IPS-20b (cell line): ENCODE results near the gene SLC6A3.
A peak's percentile ranks its signal among the peaks of the same experiment; 100 is the strongest.
"Not testable (repeated sequence)": the region's sequence is repeated elsewhere in the genome, so short reads cannot be mapped to it uniquely, and the experiment has no call there.

Experiments
- H3K27ac ChIP-seq: one replicate; pipeline ENCODE4 v1.5.1; 2013; ENCODE audit warnings: low read length
- H3K27me3 ChIP-seq: 2 replicates; pipeline ENCODE4 v1.6.1; 2013; ENCODE audit warnings: mild to moderate bottlenecking, low read length, inconsistent platforms; ENCODE audit not compliant: insufficient read depth
- H3K36me3 ChIP-seq: 2 replicates; pipeline ENCODE4 v1.6.1; 2013; ENCODE audit warnings: low read depth, mild to moderate bottlenecking, inconsistent platforms, low read length, moderate library complexity; ENCODE audit not compliant: insufficient read depth
- H3K4me1 ChIP-seq: 2 replicates; pipeline ENCODE4 v1.6.1; 2013; ENCODE audit warnings: mild to moderate bottlenecking, control low read depth, inconsistent platforms, low read length, moderate library complexity; ENCODE audit not compliant: insufficient read depth
- H3K4me3 ChIP-seq: 2 replicates; pipeline ENCODE4 v1.5.1; 2013; ENCODE audit warnings: mild to moderate bottlenecking, low read length, inconsistent platforms
- H3K9ac ChIP-seq: 2 replicates; pipeline ENCODE4 v1.6.1; 2013; ENCODE audit warnings: low read depth, mild to moderate bottlenecking, inconsistent platforms, low read length, moderate library complexity
- H3K9me3 ChIP-seq: 2 replicates; pipeline ENCODE4 v1.6.1; 2013; ENCODE audit warnings: mild to moderate bottlenecking, low read depth, low read length, inconsistent platforms; ENCODE audit not compliant: insufficient read depth

The SLC6A3 gene

DNA sequence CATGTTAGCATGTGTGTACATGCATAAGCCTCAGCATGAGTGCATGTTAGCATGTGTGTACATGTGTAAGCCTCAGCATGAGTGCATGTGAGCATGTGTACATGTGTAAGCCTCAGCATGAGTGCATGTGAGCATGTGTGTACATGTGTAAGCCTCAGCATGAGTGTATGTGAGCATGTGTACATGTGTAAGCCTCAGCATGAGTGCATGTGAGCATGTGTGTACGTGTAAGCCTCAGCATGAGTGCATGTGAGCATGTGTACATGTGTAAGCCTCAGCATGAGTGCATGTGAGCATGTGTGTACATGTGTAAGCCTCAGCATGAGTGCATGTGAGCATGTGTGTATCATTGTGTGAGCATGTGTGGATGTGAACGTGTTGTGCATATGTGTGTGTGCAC lies 14.2 kb upstream of the SLC6A3 start:
- not testable (repeated sequence) for H3K4me3 ChIP-seq, H3K9ac ChIP-seq, H3K27me3 ChIP-seq, H3K27ac ChIP-seq, H3K4me1 ChIP-seq
- H3K9me3 ChIP-seq = peaks cover 45% of the 10 kb centered on the region
- H3K36me3 ChIP-seq = peaks cover 67% of the 10 kb centered on the region

DNA sequence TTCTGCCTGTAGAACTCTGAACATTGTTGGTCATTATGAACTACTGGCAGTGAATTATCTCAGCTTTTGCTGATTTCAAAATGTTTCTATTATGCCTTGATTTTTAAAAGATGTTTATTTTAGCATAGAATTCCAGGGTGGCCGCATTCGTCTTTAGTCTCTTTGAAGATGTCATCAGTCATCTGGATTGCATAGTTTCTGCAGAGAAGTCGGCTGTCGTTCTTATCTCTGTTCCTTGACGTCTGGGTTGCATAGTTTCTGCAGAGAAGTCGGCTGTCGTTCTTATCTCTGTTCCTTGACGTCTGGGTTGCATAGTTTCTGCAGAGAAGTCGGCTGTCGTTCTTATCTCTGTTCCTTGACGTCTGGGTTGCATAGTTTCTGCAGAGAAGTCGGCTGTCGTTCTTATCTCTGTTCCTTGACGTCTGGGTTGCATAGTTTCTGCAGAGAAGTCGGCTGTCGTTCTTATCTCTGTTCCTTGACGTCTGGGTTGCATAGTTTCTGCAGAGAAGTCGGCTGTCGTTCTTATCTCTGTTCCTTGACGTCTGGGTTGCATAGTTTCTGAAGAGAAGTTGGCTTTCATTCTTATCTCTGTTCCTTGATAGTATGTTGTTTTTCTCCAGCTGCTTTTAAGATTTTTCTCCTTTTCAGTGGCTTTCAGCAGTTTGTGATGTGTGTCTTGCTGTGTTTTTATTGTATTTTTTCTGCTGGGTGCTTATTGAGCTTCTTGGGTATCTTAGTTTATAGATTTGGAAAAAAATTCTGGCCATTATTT lies 11.1 kb upstream of the SLC6A3 start:
- peak overlapping the region; percentile 6; the same call in 1 of the 2 replicates for H3K4me3 ChIP-seq
- H3K36me3 ChIP-seq = peaks cover 36% of the 10 kb centered on the region
- not testable (repeated sequence) for H3K9ac ChIP-seq, H3K4me1 ChIP-seq, H3K27me3 ChIP-seq, H3K27ac ChIP-seq
- H3K9me3 ChIP-seq = peaks cover 62% of the 10 kb centered on the region

DNA sequence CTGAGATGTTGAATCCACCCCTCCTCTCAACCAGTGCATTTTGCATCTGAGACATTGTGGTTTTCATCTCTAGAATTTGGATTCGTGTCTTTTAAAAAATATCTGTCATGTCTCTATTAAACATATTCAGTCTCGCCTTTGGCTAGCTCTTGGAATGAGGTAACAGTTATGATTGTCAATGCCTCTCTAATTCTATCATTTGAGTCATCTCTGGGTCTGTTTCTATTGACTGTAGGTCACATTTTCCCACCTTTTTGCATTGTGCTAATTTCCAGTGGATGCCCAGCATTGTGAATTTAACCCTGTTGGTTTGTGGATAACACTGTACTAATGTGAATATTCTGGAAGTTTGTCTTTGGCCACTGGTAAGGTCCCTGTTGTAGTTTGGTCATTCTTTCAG lies 8.4 kb upstream of the SLC6A3 start:
- H3K27ac ChIP-seq = no peak overlapping the region
- H3K36me3 ChIP-seq = peaks cover 12% of the 10 kb centered on the region; the same call in 1 of the 2 replicates
- H3K9me3 ChIP-seq = peaks cover 54% of the 10 kb centered on the region
- peaks cover 22% of the 10 kb centered on the region for H3K27me3 ChIP-seq
- H3K4me3 ChIP-seq = no peak overlapping the region
- H3K4me1 ChIP-seq = no peaks in the 10 kb centered on the region
- H3K9ac ChIP-seq = no peak overlapping the region

DNA sequence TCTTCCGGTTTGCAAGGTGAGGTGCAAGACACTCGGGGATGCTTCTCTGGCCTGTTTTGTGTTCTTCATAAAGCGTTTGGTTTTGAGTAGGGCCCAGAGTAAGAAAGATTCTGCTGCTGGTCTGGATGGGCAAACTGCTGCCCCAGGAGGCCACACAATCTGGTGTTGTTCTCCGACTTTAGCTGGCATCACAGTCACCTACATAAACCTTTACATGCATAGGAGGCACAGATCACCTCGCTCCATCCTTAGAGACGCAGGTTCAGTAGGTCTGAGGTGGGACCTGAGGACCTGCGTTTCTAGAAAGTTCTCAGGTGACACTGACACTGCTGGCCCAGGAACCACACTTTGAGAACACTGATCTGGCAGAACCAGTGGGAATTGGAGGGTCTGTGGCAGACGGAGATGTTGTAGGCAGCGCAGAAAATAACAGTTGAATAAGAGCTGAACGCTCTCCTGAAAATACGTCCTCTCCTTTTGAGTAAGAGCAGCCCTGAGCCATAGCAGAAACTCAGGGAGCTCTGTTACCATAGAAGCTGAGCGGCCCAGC lies 3.9 kb upstream of the SLC6A3 start:
- H3K36me3 ChIP-seq = no peaks in the 10 kb centered on the region
- no peak overlapping the region for H3K27ac ChIP-seq
- H3K9ac ChIP-seq = no peak overlapping the region
- peaks cover 14% of the 10 kb centered on the region for H3K9me3 ChIP-seq
- no peak overlapping the region for H3K4me3 ChIP-seq
- H3K4me1 ChIP-seq = no peaks in the 10 kb centered on the region
- H3K27me3 ChIP-seq = peaks cover 66% of the 10 kb centered on the region

DNA sequence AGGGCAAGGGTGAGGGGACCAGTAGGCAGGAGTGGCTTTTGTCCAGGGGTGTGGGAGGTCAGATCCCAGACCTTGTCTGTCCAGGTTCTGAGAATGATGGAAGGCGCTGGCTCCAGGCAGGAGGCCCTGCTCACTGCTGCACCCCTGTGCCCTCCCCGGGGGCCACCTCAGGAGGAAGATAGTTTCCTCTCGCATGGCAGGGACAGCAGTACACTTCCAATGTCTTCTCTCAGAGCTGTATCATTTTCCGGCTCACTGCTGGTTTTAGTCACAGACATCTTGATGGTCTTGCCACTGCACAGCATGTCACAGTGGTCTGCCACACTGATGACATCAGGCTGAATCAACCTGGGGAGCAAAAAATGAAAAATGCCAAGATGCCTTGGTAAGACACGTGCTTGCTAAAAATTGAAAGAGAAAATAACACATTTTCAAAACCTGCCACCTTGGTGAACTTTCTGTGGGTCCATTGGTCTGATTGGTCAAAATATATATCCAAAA lies 3.3 kb upstream of the SLC6A3 start:
- peaks cover 72% of the 10 kb centered on the region for H3K27me3 ChIP-seq
- no peaks in the 10 kb centered on the region for H3K36me3 ChIP-seq
- H3K4me1 ChIP-seq = no peaks in the 10 kb centered on the region
- H3K27ac ChIP-seq = no peak overlapping the region
- H3K4me3 ChIP-seq = no peak overlapping the region
- H3K9me3 ChIP-seq = peaks cover 8% of the 10 kb centered on the region
- no peak overlapping the region for H3K9ac ChIP-seq

DNA sequence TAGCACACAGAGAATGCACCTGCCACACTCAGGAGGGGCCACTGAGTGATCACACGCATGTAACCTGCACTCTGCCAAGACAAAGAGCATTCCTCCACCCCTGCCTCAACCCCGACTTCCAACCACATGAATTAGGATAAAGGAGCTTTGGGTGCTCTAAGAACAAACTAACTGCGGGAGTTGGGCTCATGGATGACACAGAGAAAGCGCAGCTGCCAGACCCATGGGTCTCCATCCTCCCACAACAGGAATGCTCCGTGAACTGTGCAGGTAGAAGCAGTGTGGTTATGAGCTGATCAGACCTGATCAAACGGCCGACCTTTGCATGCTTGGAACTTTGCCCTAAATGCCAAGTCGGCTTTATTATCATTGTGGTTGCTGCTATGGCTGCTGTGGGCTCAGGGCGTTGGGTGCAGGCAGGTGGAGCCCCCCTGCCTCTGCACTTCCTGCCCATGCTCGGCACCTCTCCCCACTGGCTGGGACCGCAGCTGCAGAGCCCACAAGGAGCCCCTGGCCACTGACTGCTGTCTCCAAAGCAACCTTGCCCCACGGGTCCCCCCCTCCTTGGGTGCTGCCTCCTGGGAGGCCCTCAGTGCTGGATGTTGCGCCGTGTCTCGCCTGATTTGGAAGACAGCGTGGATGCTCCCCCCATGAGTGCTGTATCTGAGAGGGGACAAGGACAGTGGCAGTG lies 2.6 kb upstream of the SLC6A3 start:
- Histone ChIP-seq H3K9me3 (peaks cover under 1% of the 10 kb centered on the region; the same call in 1 of the 2 replicates), H3K9ac (no peak overlapping the region), H3K4me1 (no peaks in the 10 kb centered on the region), H3K36me3 (no peaks in the 10 kb centered on the region), H3K4me3 (no peak overlapping the region), H3K27me3 (peaks cover 80% of the 10 kb centered on the region), H3K27ac (no peak overlapping the region)

DNA sequence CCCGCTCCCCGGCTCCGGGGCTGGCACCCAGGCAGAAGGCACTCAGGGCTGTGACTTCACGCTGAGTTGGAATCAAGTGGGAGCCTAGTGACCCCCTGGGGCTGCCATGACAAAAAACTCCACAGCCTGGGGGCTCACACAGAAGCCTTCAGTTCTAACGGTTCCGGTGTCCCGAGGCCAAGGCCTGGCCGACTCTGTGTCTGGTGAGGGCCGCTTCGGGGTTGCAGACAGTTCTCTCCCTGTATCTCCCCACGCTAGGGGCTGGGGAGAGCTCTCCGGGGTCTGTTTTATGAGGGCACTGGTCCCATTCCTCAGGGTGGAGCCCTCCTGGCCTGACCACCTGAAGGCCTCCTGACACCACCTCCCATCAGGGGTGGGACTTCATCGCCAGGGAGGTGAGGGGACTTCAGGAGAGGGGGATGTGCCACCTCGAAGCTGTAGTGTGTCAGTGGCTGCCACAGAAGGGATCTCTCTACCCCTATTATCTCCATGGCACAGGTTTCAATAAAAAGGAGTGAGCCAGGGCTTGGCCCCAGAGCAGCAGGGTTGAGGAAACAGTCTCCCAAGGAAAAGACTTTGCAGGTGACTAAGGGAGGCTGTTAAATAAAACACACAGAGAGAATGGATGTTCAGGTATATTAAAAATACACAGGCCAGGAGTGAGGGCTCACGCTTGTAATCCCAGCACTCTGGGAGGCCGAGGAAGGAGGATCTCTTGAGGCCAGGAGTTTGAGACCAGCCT lies 1.5 kb upstream of the SLC6A3 start:
- Histone ChIP-seq H3K9me3 (no peaks in the 10 kb centered on the region), H3K4me1 (no peaks in the 10 kb centered on the region), H3K27ac (no peak overlapping the region), H3K36me3 (no peaks in the 10 kb centered on the region), H3K9ac (no peak overlapping the region), H3K27me3 (peaks cover 90% of the 10 kb centered on the region), H3K4me3 (no peak overlapping the region)

DNA sequence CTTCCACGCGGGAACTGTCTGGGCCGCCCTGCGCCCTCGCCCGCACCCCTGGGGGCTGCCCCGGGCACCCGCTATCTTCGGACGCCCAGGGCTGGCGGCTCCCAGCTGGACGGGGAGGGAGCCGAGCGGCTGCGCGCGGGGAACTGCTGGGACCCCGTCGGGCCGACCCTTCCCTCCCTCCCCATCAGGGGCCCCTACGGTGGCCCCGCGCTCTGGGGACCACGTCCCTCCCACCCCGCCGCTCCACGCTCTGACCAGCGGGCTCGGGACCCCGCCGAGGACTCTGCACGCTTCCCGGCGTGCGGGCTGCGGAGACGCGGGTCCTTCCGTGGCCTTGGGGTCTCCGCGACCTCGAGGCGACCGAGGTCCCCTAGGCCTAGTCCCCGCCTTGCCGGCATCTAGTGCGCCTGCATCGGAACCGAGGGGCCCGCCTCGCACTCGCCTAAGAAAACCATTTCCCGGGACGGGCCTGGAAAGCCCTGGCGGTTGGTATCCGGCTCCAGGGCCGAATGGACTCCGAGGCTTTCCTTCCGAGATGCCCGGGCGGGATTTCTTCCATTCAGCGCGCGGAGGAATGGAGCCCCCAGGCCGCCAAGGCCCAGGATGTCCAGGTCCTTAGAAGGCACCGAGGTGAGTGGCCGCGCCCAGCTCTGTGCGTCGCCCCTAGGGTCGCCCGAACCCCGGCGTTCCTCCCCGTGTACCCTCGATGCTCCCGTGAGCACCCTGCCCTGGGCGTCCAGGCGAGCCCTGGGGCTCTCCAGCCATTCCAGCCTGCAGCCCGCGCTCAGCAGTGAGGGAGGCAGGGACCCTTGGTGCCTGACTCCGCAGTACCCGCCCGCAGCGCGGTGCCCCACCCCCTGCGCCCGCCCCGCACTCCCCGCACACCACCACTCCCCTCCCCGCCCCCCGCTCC lies 705 bp upstream of the SLC6A3 start:
- Histone ChIP-seq H3K9me3 (no peaks in the 10 kb centered on the region), H3K36me3 (no peaks in the 10 kb centered on the region), H3K27me3 (peaks cover 98% of the 10 kb centered on the region), H3K27ac (no peak overlapping the region), H3K9ac (no peak overlapping the region), H3K4me1 (no peaks in the 10 kb centered on the region), H3K4me3 (peak overlapping the region; percentile 56; the same call in 1 of the 2 replicates)

DNA sequence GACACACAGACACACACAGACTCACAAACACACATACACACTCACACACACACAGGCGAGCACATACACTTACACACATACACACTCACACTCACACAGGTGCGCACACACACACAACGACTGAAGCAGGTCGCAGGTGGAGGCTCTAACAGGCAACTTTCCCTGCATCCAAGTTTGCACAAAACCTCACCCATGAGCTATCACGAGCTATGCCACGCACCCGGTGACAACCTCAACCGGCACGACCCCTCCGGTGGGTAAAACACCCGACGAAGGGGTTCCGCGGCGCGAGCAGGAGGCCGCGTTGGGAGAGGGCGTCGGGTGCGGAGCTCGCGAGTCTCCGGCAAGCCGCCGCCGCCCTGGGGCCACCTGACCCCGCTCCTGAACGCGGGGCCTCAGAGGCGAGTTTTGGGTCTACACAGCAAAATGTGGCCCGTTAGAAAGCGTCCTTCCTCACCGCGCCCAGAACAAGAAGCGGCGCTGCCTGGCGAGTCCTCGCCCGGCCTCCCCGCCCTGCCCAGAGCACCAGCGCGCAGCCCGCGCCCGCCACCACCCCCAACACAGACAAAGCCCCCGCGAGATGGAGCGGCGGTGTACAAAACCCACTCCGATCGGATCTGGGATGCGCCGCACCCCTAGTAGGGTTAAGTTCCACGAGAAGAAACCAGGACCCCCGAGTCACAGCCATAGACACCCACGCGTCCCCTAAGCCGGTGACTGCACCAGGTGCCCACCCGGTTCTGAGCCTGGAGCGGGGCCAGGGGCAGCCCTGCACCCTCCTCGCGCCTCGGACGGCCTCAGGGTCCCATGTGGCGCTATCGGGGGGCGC lies 665 bp downstream of the SLC6A3 start:
- Histone ChIP-seq H3K4me3 (peak overlapping the region; percentile 61), H3K4me1 (no peaks in the 10 kb centered on the region), H3K27ac (no peak overlapping the region), H3K9ac (no peak overlapping the region), H3K9me3 (no peaks in the 10 kb centered on the region), H3K27me3 (peaks cover 92% of the 10 kb centered on the region), H3K36me3 (no peaks in the 10 kb centered on the region)

DNA sequence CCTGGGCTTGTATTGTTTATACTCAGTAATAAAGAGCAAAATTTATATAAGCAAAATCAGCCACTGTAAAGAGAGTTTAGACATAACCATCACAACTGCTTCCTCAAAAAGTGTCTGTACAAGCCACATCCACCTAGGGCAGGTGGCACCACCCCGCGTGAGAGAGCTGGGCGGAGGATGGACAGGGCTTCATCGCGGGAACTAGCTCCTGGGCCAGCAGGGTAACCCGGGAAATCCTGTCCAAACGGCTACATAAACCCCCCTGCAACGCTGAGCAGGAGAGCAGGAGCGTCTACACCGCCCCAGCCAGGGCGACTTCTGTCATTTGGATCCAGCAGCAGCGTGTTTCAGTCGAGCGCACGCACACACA lies 1.3 kb downstream of the SLC6A3 start:
- H3K27ac ChIP-seq = no peak overlapping the region
- H3K27me3 ChIP-seq = peaks cover 86% of the 10 kb centered on the region
- H3K4me3 ChIP-seq = peak overlapping the region; percentile 61; the same call in 1 of the 2 replicates
- no peaks in the 10 kb centered on the region for H3K9me3 ChIP-seq
- no peaks in the 10 kb centered on the region for H3K4me1 ChIP-seq
- H3K36me3 ChIP-seq = no peaks in the 10 kb centered on the region
- no peak overlapping the region for H3K9ac ChIP-seq
